Measurements from ENCODE around the gene PRKAR1B.

GRCh38 chr7:559396-559705, 167.7 kb downstream of the PRKAR1B start:
- TF ChIP-seq CTCF (IDR thresholded peaks at IDR 0.05) (no peak), POLR2A (IDR thresholded peaks at IDR 0.05) (no peak)

Data from thyroid gland (tissue), 4 donors.